ENCODE measurements around the gene DUOX1. TPM values are rescaled to one million over a fixed set of nuclear protein-coding genes. Genes with fewer than 3 reads are reported as not detected.

The DUOX1 gene
- total RNA-seq, 2 experiments from 2014 or later, result not detected

- ATAC-seq, result no peak
- Mint-ChIP-seq H3K9me3 (no peaks in the 10 kb centered on the region), H3K27ac (no peak overlapping the region), H3K36me3 (ENCODE audit: low read depth) (no peaks in the 10 kb centered on the region), H3K4me3 (no peak overlapping the region), H3K27me3 (peaks cover 55% of the 10 kb centered on the region), H3K4me1 (ENCODE audit: low read depth) (no peaks in the 10 kb centered on the region)
- CTCF ChIA-PET, result interaction anchor here (0.6 to 6.9 kb wide), 5 partner anchors 11 to 343 kb away, joined by 3 to 48 read pairs (median 5); no protein-coding TSS in a partner anchor
- POLR2A ChIA-PET, result no interaction called here
- intact Hi-C loops (cut with micrococcal nuclease), result no loop called here
- no peak for TF ChIP-seq CTCF (IDR thresholded peaks at IDR 0.05)
- no peak for DNase-seq
Measured at GRCh38 chr15:45128971-45129639, 689 bp upstream of the DUOX1 start.

- Mint-ChIP-seq H3K4me3 (no peak overlapping the region), H3K9me3 (no peaks in the 10 kb centered on the region), H3K36me3 (ENCODE audit: low read depth) (no peaks in the 10 kb centered on the region), H3K27ac (no peak overlapping the region), H3K4me1 (ENCODE audit: low read depth) (peaks cover 5% of the 10 kb centered on the region), H3K27me3 (peaks cover 57% of the 10 kb centered on the region)
- TF ChIP-seq CTCF (IDR thresholded peaks at IDR 0.05), result no peak
- no peak for DNase-seq
- no peak for ATAC-seq
- CTCF ChIA-PET, result interaction anchor here (0.6 to 6.9 kb wide), 5 partner anchors 10 to 269 kb away, joined by 3 to 48 read pairs (median 3); no protein-coding TSS in a partner anchor
- intact Hi-C loops (cut with micrococcal nuclease), result no loop called here
- POLR2A ChIA-PET, result no interaction called here
Measured at GRCh38 chr15:45130291-45131000, 652 bp downstream of the DUOX1 start.

GRCh38 chr15:45131510-45131909 is 1.7 kb downstream of the DUOX1 start:
- Mint-ChIP-seq H3K36me3 (ENCODE audit: low read depth) (no peaks in the 10 kb centered on the region), H3K4me1 (ENCODE audit: low read depth) (peaks cover 10% of the 10 kb centered on the region), H3K27ac (no peak overlapping the region), H3K27me3 (peaks cover 51% of the 10 kb centered on the region), H3K4me3 (no peak overlapping the region), H3K9me3 (no peaks in the 10 kb centered on the region)
- no peak for DNase-seq
- ATAC-seq, result no peak
- no peak for TF ChIP-seq CTCF (IDR thresholded peaks at IDR 0.05)
- ChIA-PET CTCF (interaction anchor here (6.9 kb wide), 1 partner anchor 14 kb away, joined by 48 read pairs; no protein-coding TSS in a partner anchor), POLR2A (no interaction called here)
- intact Hi-C loops (cut with micrococcal nuclease), result no loop called here

- Mint-ChIP-seq H3K4me3 (no peak overlapping the region), H3K27ac (no peak overlapping the region), H3K36me3 (ENCODE audit: low read depth) (no peaks in the 10 kb centered on the region), H3K4me1 (ENCODE audit: low read depth) (peaks cover 10% of the 10 kb centered on the region), H3K27me3 (peaks cover 49% of the 10 kb centered on the region), H3K9me3 (no peaks in the 10 kb centered on the region)
- CTCF ChIA-PET, result interaction anchor here (1.2 to 6.9 kb wide), 2 partner anchors 16 to 17 kb away, joined by 3 to 48 read pairs; no protein-coding TSS in a partner anchor
- DNase-seq (no peak), ATAC-seq (no peak)
- POLR2A ChIA-PET, result no interaction called here
- no peak for TF ChIP-seq CTCF (IDR thresholded peaks at IDR 0.05)
- intact Hi-C loops (cut with micrococcal nuclease), result no loop called here
Measured at GRCh38 chr15:45132844-45133560, 3.2 kb downstream of the DUOX1 start.
